Upper lobe of left lung (tissue), 6 donors: ENCODE results near the gene SPTBN1. TPM values are rescaled to one million over a fixed set of nuclear protein-coding genes. Genes with fewer than 3 reads are reported as not detected.

Experiments
- ATAC-seq, 2 donors: fragments of 200-7000 bp; cut with Tn5 transposase; one replicate each; pipeline ENCODE4 v1.9.1; 2022; ENCODE audit warnings: mild to moderate bottlenecking in 2 of 2, moderate library complexity in 2 of 2; ENCODE audit not compliant: low FRiP score in 2 of 2
- DNase-seq, 2 donors: peaks; one replicate each; pipeline ENCODE4 v3.0.0-alpha.2; 2019 to 2020
- H3K27ac ChIP-seq, 4 donors: fragments of 200-600 bp; sonication (generic); one replicate each; pipeline ENCODE4 v1.5.1; 2016 to 2019
- H3K27me3 ChIP-seq, 4 donors: fragments of 200-600 bp; sonication (generic); one replicate each; pipeline ENCODE4 v1.5.1; 2017 to 2019
- H3K36me3 ChIP-seq, 4 donors: fragments of 200-600 bp; sonication (generic); one replicate each; pipeline ENCODE4 v1.5.1; 2016 to 2019
- H3K4me1 ChIP-seq, 4 donors: fragments of 200-600 bp; sonication (generic); one replicate each; pipeline ENCODE4 v1.5.1; 2018 to 2019
- H3K4me3 ChIP-seq, 4 donors: fragments of 200-600 bp; sonication (generic); one replicate each; pipeline ENCODE4 v1.5.1; 2017 to 2019; ENCODE audit warnings: mild to moderate bottlenecking in 2 of 4, moderate library complexity in 1 of 4
- H3K9me3 ChIP-seq, 4 donors: fragments of 200-600 bp; sonication (generic); one replicate each; pipeline ENCODE4 v1.5.1; 2018 to 2019
- CTCF ChIP-seq, 6 experiments: fragments of 450-650 bp in 4 of 6; fragments of 200-600 bp in 2 of 6; sonication (generic) in 2 of 6; IDR thresholded peaks; one replicate each; pipeline ENCODE4 v1.5.1; 2016 to 2019; ENCODE audit warnings: antibody characterized with exemption in 6 of 6
- EP300 ChIP-seq, 4 donors: sonication (generic); formaldehyde crosslinking; IDR thresholded peaks; one replicate each; pipeline ENCODE4 v1.5.1; 2017; ENCODE audit warnings: antibody characterized with exemption in 4 of 4, control low read depth in 2 of 4
- POLR2A ChIP-seq, 4 donors: fragments of 450-650 bp; IDR thresholded peaks; one replicate each; pipeline ENCODE4 v1.5.1; 2016 to 2017; ENCODE audit warnings: antibody characterized with exemption in 4 of 4, mild to moderate bottlenecking in 2 of 4
- POLR2AphosphoS5 ChIP-seq, 2 donors: sonication (generic); formaldehyde crosslinking; IDR thresholded peaks; one replicate each; pipeline ENCODE4 v1.5.1; 2017; ENCODE audit warnings: antibody characterized with exemption in 2 of 2
- WGBS, 2 donors: methylation state at CpG; one replicate each; pipeline ENCODE4 v1.1.5; 2017 to 2018; 5-methylcytosine and 5-hydroxymethylcytosine counted together
- total RNA-seq, 6 donors: library from RNA; depleted of rRNA in 4 of 6; stranded (reverse); fragments of >200 nt in 4 of 6; gene quantifications; one replicate each; pipeline versions ENCODE4 v1.1.0 to v1.2.1, GENCODE V29; 2016 to 2021
- donor health status: DM: no; HTN: no; CAD: no; lungs with moderate emphysema.
- donor health status: DM: no; HTN: yes; CAD: no; lungs with severe emphysema.

The SPTBN1 gene
- total RNA-seq, 6 donors from 2014 or later, result 449 to 911 (median 654) TPM

GRCh38 chr2:54589038-54589339, 132.9 kb downstream of the SPTBN1 start:
- H3K27ac ChIP-seq, result peak overlapping the region; percentile 68 to 77 (median 74)
- ATAC-seq, result no peak
- H3K4me1 ChIP-seq, result peaks cover 55 to 75% (median 65%) of the 10 kb centered on the region in 4 donors
- WGBS, 2 donors, result 65 to 76% methylated on average over 4 of the region's 4 CpGs
- H3K9me3 ChIP-seq, result no peaks in the 10 kb centered on the region
- no peak overlapping the region for H3K4me3 ChIP-seq
- H3K27me3 ChIP-seq, result no peaks in the 10 kb centered on the region
- TF ChIP-seq POLR2AphosphoS5 (IDR thresholded peaks at IDR 0.05) (no peak), CTCF (IDR thresholded peaks at IDR 0.05) (no peak), POLR2A (IDR thresholded peaks at IDR 0.05) (no peak), EP300 (IDR thresholded peaks at IDR 0.05) (no peak)
- no peak for DNase-seq
- H3K36me3 ChIP-seq, result peaks cover 0 to 7% (median 0%) of the 10 kb centered on the region in 4 donors

GRCh38 chr2:54589340-54590215, 133.5 kb downstream of the SPTBN1 start:
- peak in 1 of 2 donors; percentile 25 for ATAC-seq
- TF ChIP-seq POLR2A (IDR thresholded peaks at IDR 0.05) (no peak), CTCF (IDR thresholded peaks at IDR 0.05) (no peak), POLR2AphosphoS5 (IDR thresholded peaks at IDR 0.05) (peak; percentile 76 to 87), EP300 (IDR thresholded peaks at IDR 0.05) (peak in 3 of 4 donors; percentile 33 to 98 (median 96))
- H3K36me3 ChIP-seq, result peaks cover 0 to 10% (median 0%) of the 10 kb centered on the region in 4 donors
- WGBS, 2 donors, result 18 to 19% methylated on average over 7 of the region's 7 CpGs
- no peak overlapping the region for H3K4me3 ChIP-seq
- DNase-seq, result no peak
- peak overlapping the region; percentile 68 to 77 (median 74) for H3K27ac ChIP-seq
- no peaks in the 10 kb centered on the region for H3K9me3 ChIP-seq
- no peaks in the 10 kb centered on the region for H3K27me3 ChIP-seq
- H3K4me1 ChIP-seq, result peaks cover 53 to 70% (median 60%) of the 10 kb centered on the region in 4 donors

DNA sequence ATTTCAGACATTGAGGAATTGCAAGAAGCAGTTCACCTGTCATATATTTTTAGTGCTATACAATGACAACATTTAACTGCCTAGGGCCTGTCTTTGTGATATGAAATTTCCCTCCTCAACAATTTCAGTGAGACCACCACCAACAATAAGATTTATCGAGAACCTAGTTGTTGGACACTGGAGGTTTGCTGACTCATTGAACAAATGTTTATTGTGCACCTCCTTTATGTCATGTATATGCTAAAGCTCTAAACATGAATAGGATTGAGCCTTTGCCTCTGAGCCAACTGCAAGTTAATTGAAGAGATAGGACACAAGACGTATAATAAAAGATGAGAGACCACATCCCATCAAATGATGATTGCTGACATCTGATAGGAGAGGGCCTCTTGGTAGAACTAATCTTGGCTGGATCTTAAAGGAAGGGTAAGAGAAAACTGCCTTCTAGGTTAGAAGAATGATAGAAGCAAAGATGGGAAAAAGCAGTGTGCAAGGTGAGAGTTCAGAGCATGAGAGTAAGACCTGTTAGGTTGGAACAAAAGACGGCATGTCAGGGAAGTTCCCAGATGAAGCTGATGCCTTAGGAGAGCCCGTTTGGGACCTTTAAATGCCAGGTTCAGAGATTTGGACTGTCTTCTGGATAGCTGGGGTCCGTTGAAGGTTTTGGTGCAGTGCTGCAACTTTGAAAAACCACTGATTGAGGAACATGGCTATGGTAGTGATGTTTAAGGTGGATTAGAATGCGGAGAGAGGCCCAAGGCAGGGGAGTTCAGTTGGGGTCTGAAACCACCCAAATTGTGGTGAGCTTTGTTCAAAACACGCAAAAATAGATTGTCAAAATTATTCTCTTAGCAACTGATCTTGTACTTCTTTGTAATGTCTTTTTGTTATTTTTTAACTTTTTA, 134.3 kb downstream of the SPTBN1 start:
- 71 to 74% methylated on average over 7 of the region's 7 CpGs for WGBS, 2 donors
- peaks cover 0 to 10% (median 0%) of the 10 kb centered on the region in 4 donors for H3K36me3 ChIP-seq
- no peak overlapping the region for H3K4me3 ChIP-seq
- no peak for TF ChIP-seq POLR2A (IDR thresholded peaks at IDR 0.05)
- TF ChIP-seq EP300 (IDR thresholded peaks at IDR 0.05), result no peak
- no peak for TF ChIP-seq CTCF (IDR thresholded peaks at IDR 0.05)
- TF ChIP-seq POLR2AphosphoS5 (IDR thresholded peaks at IDR 0.05), result no peak
- ATAC-seq (no peak), DNase-seq (no peak)
- H3K27ac ChIP-seq, result peak overlapping the region; percentile 68 to 77 (median 74)
- peaks cover 50 to 68% (median 61%) of the 10 kb centered on the region in 4 donors for H3K4me1 ChIP-seq
- no peaks in the 10 kb centered on the region for H3K27me3 ChIP-seq
- H3K9me3 ChIP-seq, result no peaks in the 10 kb centered on the region

DNA sequence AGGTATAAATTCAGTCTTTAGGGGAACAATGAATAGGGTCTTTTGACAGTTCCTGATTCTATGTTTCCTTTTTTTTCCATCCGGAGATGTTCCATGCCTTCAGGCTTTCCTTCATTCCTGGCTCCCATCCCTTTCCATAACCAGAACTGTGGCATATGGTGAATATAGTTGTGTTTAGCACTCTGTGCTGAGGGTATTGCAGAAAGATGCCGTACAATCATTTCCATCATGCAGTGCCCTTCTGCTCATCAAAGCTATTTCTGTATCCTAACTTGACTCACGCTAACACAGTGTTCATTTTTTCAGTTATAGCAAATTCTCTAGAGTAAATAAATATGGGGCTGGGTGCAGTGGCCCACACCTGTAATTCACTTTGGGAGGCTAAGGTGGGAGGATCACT, 135.4 kb downstream of the SPTBN1 start:
- DNase-seq (no peak), ATAC-seq (no peak)
- WGBS, 2 donors, result 72 to 86% methylated on average over 3 of the region's 3 CpGs
- peak overlapping the region in 3 of 4 donors; percentile 73 to 77 (median 76) for H3K27ac ChIP-seq
- no peaks in the 10 kb centered on the region for H3K9me3 ChIP-seq
- no peak for TF ChIP-seq EP300 (IDR thresholded peaks at IDR 0.05)
- TF ChIP-seq POLR2AphosphoS5 (IDR thresholded peaks at IDR 0.05), result no peak
- TF ChIP-seq CTCF (IDR thresholded peaks at IDR 0.05), result no peak
- TF ChIP-seq POLR2A (IDR thresholded peaks at IDR 0.05), result no peak
- H3K4me3 ChIP-seq, result no peak overlapping the region
- H3K4me1 ChIP-seq, result peaks cover 51 to 66% (median 63%) of the 10 kb centered on the region in 4 donors
- H3K36me3 ChIP-seq, result peaks cover 0 to 10% (median 0%) of the 10 kb centered on the region in 4 donors
- no peaks in the 10 kb centered on the region for H3K27me3 ChIP-seq
